OCI-LY7 (cell line): ENCODE results near the gene ORC3. TPM values are rescaled to one million over a fixed set of nuclear protein-coding genes. Genes with fewer than 3 reads are reported as not detected.

Experiments used
- BruUV-seq: library from RNA; stranded (reverse); fragments of 400-500 nt; replicated peaks from 2 replicates; lab custom pipeline; 2021; lab: Mats Ljungman, UMichigan
- CTCF ChIA-PET: fragments of 300-600 bp; sonication (Branson Sonifier 250); formaldehyde crosslinking; loops from one replicate; lab custom pipeline; 2022; ENCODE audit warnings: antibody characterized with exemption; ENCODE audit not compliant: unreplicated experiment; lab: Charles Lee
- POLR2A ChIA-PET: fragments of 300-600 bp; sonication (Branson Sonifier 250); formaldehyde crosslinking; loops from one replicate; lab custom pipeline; 2022; ENCODE audit warnings: antibody characterized with exemption; lab: Charles Lee
- DNase-seq: peaks from one replicate; pipeline ENCODE4 v3.0.0-alpha.2; 2015; ENCODE audit warnings: low spot score
- H2AFZ ChIP-seq: fragments of 200-600 bp; sonication (generic), shearing (Covaris generic); 2 replicates; pipeline ENCODE4 v1.6.1; 2014; ENCODE audit warnings: mild to moderate bottlenecking, antibody characterized with exemption, low read length, moderate library complexity
- H3K27ac ChIP-seq: fragments of 200-600 bp; sonication (generic); 2 replicates; pipeline ENCODE4 v1.5.1; 2014; ENCODE audit warnings: mixed run types, low read depth, mild to moderate bottlenecking, moderate library complexity, low read length, inconsistent platforms; ENCODE audit not compliant: poor library complexity, severe bottlenecking
- H3K36me3 ChIP-seq: fragments of 200-600 bp; sonication (generic); 2 replicates; pipeline ENCODE4 v1.6.1; 2014; ENCODE audit warnings: mild to moderate bottlenecking, antibody characterized with exemption, low read length, moderate library complexity, mixed read lengths; ENCODE audit not compliant: insufficient read depth
- H3K4me1 ChIP-seq: fragments of 200-600 bp; sonication (generic); 2 replicates; pipeline ENCODE4 v1.5.1; 2014; ENCODE audit warnings: mild to moderate bottlenecking, low read length; ENCODE audit not compliant: insufficient read depth, poor library complexity, severe bottlenecking
- H3K4me2 ChIP-seq: fragments of 200-600 bp; sonication (generic); 2 replicates; pipeline ENCODE4 v1.6.1; 2014; ENCODE audit warnings: mild to moderate bottlenecking, low read length
- H3K4me3 ChIP-seq: fragments of 200-600 bp; sonication (generic); 2 replicates; pipeline ENCODE4 v1.5.1; 2014; ENCODE audit warnings: mild to moderate bottlenecking, low read depth, low read length; ENCODE audit not compliant: poor library complexity, severe bottlenecking
- H3K79me2 ChIP-seq: fragments of 200-600 bp; sonication (generic); 2 replicates; pipeline ENCODE4 v1.6.1; 2016; ENCODE audit warnings: low read depth, mild to moderate bottlenecking, low read length, moderate library complexity, mixed read lengths; ENCODE audit not compliant: insufficient read depth
- H3K9me2 ChIP-seq: fragments of 200-600 bp; sonication (generic); 2 replicates; pipeline ENCODE4 v1.6.1; 2016; ENCODE audit warnings: mild to moderate bottlenecking, low read length, mixed read lengths; ENCODE audit not compliant: insufficient read depth
- H3K9me3 ChIP-seq: fragments of 200-600 bp; sonication (generic); 2 replicates; pipeline ENCODE4 v1.6.1; 2014; ENCODE audit warnings: mild to moderate bottlenecking, mixed run types, low read length, mixed read lengths
- H4K20me1 ChIP-seq: fragments of 200-600 bp; sonication (generic); 2 replicates; pipeline ENCODE4 v1.6.1; 2014; ENCODE audit warnings: mild to moderate bottlenecking, antibody characterized with exemption, low read length, moderate library complexity, mixed read lengths; ENCODE audit not compliant: insufficient read depth
- EZH2phosphoT487 ChIP-seq: fragments of 200-600 bp; sonication (generic); IDR thresholded peaks from 2 replicates; pipeline ENCODE4 v1.6.1; 2018; ENCODE audit warnings: low read depth, borderline replicate concordance, mild to moderate bottlenecking, mixed run types, antibody characterized with exemption, low read length, moderate library complexity, mixed read lengths
- intact Hi-C: fragments of 100-400 bp; cut with micrococcal nuclease; formaldehyde crosslinking; loops from one replicate; pipeline ENCODE4 v1.10.0; 2022; ENCODE audit not compliant: unreplicated experiment
- total RNA-seq, 2 experiments: library from RNA; depleted of rRNA in 1 of 2; stranded (reverse); fragments of >200 nt in 1 of 2; shearing (Covaris generic) in 1 of 2; gene quantifications; 2 replicates each; pipeline ENCODE4 v1.2.3, GENCODE V29; 2014 to 2022
- TF ChIP-seq, protein P1 (sequence below): fragments of 200-600 bp; sonication (generic); conservative IDR thresholded peaks from 2 replicates; pipeline ENCODE4 v1.5.1; 2014; ENCODE audit warnings: mild to moderate bottlenecking, antibody characterized with exemption, low read length, moderate library complexity, mixed read lengths

The ORC3 gene
- total RNA-seq, 2 experiments from 2014 or later = 34.8 to 45.0 TPM

DNA sequence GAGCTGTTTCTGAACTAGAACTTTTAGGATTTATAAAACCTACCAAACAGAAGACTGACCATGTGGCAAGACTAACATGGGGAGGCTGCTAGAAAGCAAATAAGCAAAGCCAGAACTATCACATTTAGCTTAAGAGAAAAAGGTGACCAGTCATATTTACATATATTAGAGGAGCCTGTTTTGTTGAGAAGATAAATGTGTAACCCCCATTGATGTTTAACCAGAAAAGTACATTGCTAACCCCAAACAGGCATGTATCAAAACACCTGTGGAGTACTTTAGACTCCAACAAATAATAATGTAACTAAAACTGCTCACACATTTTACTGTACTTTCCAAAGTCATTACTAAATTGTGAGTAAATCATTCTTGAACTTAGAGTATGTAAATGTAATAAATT is 77.1 kb downstream of the ORC3 start:
- intact Hi-C loops = no loop called here
- TF ChIP-seq, protein P1, sequence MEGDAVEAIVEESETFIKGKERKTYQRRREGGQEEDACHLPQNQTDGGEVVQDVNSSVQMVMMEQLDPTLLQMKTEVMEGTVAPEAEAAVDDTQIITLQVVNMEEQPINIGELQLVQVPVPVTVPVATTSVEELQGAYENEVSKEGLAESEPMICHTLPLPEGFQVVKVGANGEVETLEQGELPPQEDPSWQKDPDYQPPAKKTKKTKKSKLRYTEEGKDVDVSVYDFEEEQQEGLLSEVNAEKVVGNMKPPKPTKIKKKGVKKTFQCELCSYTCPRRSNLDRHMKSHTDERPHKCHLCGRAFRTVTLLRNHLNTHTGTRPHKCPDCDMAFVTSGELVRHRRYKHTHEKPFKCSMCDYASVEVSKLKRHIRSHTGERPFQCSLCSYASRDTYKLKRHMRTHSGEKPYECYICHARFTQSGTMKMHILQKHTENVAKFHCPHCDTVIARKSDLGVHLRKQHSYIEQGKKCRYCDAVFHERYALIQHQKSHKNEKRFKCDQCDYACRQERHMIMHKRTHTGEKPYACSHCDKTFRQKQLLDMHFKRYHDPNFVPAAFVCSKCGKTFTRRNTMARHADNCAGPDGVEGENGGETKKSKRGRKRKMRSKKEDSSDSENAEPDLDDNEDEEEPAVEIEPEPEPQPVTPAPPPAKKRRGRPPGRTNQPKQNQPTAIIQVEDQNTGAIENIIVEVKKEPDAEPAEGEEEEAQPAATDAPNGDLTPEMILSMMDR = no peak
- TF ChIP-seq EZH2phosphoT487 = no peak
- ChIA-PET POLR2A (no interaction called here), CTCF (no interaction called here)
- Histone ChIP-seq H4K20me1 (no peaks in the 10 kb centered on the region), H3K4me3 (no peak overlapping the region), H3K79me2 (no peaks in the 10 kb centered on the region), H2AFZ (no peak overlapping the region), H3K27ac (no peak overlapping the region), H3K4me2 (no peak overlapping the region), H3K9me2 (no peaks in the 10 kb centered on the region), H3K9me3 (no peaks in the 10 kb centered on the region), H3K4me1 (peaks cover 6% of the 10 kb centered on the region), H3K36me3 (peaks cover 74% of the 10 kb centered on the region)
- no peak for DNase-seq
- BruUV-seq = no TSS peak

DNA sequence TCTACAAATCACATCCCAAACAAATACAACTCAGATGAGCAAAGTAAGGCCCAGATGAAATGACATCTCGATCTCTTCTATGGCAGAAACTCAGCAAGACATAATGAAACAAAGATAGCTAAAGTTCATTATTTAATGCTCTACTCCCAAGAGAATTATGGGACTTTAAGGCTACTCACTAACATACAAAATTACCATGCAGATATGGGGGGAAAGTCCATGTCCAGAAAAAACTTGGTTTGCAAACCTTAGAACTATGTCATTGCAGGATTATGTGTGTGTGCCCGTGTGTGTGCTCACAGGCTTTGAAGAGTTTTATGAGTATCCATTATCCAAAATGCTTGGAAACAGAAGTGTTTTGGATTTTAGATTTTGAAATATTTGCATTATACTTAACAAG is 78.1 kb downstream of the ORC3 start:
- no peak for TF ChIP-seq EZH2phosphoT487
- TF ChIP-seq, protein P1 = no peak
- no peak overlapping the region for H3K27ac ChIP-seq
- intact Hi-C loops = no loop called here
- peaks cover 6% of the 10 kb centered on the region for H3K4me1 ChIP-seq
- H3K4me3 ChIP-seq = no peak overlapping the region
- no peaks in the 10 kb centered on the region for H3K9me3 ChIP-seq
- H3K9me2 ChIP-seq = no peaks in the 10 kb centered on the region
- H3K4me2 ChIP-seq = no peak overlapping the region
- CTCF ChIA-PET = no interaction called here
- peaks cover 82% of the 10 kb centered on the region for H3K36me3 ChIP-seq
- H3K79me2 ChIP-seq = no peaks in the 10 kb centered on the region
- BruUV-seq = no TSS peak
- no peak for DNase-seq
- H2AFZ ChIP-seq = no peak overlapping the region
- no peaks in the 10 kb centered on the region for H4K20me1 ChIP-seq
- POLR2A ChIA-PET = interaction anchor here (0.6 to 1.8 kb wide), 5 partner anchors 8 to 1394 kb away, joined by 3 to 13 read pairs (median 4); no protein-coding TSS in a partner anchor

DNA sequence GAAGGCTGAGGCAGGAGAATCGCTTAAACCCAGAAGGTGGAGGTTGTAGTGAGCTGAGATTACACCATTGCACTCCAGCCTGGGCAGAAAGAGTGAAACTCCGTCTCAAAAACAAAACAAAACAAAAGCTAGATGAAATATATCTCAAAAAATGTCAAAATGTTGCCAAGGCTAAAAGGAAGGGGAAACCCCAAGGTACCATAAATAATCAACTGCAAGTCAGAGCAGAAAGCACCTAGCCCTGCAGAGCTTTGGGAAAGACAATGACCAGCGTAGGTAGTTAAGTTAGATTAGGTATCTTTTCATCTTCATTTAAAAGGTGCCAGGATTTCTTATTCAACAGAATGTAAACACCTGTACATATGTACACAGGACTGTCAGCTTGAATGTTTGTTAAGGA is 79.1 kb downstream of the ORC3 start:
- intact Hi-C loops = no loop called here
- Histone ChIP-seq H3K9me2 (no peaks in the 10 kb centered on the region), H3K36me3 (peaks cover 85% of the 10 kb centered on the region), H3K4me1 (peaks cover 6% of the 10 kb centered on the region), H4K20me1 (no peaks in the 10 kb centered on the region), H3K79me2 (no peaks in the 10 kb centered on the region), H3K9me3 (no peaks in the 10 kb centered on the region), H2AFZ (no peak overlapping the region), H3K27ac (no peak overlapping the region), H3K4me2 (no peak overlapping the region), H3K4me3 (no peak overlapping the region)
- POLR2A ChIA-PET = interaction anchor here (0.7 to 1.8 kb wide), 7 partner anchors 8 to 28 kb away, joined by 3 to 13 read pairs (median 4); no protein-coding TSS in a partner anchor
- CTCF ChIA-PET = no interaction called here
- BruUV-seq = no TSS peak
- no peak for DNase-seq
- TF ChIP-seq EZH2phosphoT487 = no peak
